Measurements from ENCODE around the gene HOMER3. TPM values are rescaled to one million over a fixed set of nuclear protein-coding genes. Genes with fewer than 3 reads are reported as not detected.

HOMER3 gene
- total and polyA plus RNA-seq, 10 of the 15 experiments (the other 5 are each of a cell fraction or from before 2014, with no cell fraction given) = 0.18 to 10.6 (median 0.50) TPM; not detected in 2

- peak; percentile 98 for TF ChIP-seq NKRF (conservative IDR thresholded peaks at IDR 0.05)
- TF ChIP-seq ZNF592 (IDR thresholded peaks at IDR 0.05) = no peak
- no peak for TF ChIP-seq ZBTB33 (IDR thresholded peaks at IDR 0.05)
- TF ChIP-seq SRF (IDR thresholded peaks at IDR 0.05; ENCODE audit: low read depth in 2 of 2, low read length in 2 of 2) = peak; percentile 61 to 88
- TF ChIP-seq TAF1 (IDR thresholded peaks at IDR 0.05; ENCODE audit: borderline replicate concordance, low read depth, low read length) = peak; percentile 91
- TF ChIP-seq BCL11A (IDR thresholded peaks at IDR 0.05; ENCODE audit: low read depth, low read length) = no peak
- peak; percentile 12 for TF ChIP-seq RELA (IDR thresholded peaks at IDR 0.05; ENCODE audit: borderline replicate concordance, partially characterized antibody)
- TF ChIP-seq ATF2 (IDR thresholded peaks at IDR 0.05; ENCODE audit: low read length) = no peak
- peak; percentile 41 for TF ChIP-seq FOS (IDR thresholded peaks at IDR 0.05; ENCODE audit: borderline replicate concordance, extremely low read depth, insufficient read length)
- TF ChIP-seq CBX3 (IDR thresholded peaks at IDR 0.05; ENCODE audit: borderline replicate concordance, low read depth) = no peak
- TF ChIP-seq ZZZ3 (IDR thresholded peaks at IDR 0.05; ENCODE audit: control insufficient read depth, insufficient read length, low read depth) = no peak
- no peak for TF ChIP-seq REST (IDR thresholded peaks at IDR 0.05; ENCODE audit: low read depth, low read length)
- no peak for TF ChIP-seq RAD21 (IDR thresholded peaks at IDR 0.05; ENCODE audit: insufficient read depth, low read depth, low read length)
- peak; percentile 88 for TF ChIP-seq FOXK2 (IDR thresholded peaks at IDR 0.05)
- no peak for TF ChIP-seq NR2C2 (IDR thresholded peaks at IDR 0.05; ENCODE audit: borderline replicate concordance, control insufficient read depth, insufficient read length, low read depth)
These were observed 21.7 kb downstream of the HOMER3 start, which contains the start of the genes COPE and DDX49 (continued) for GRCh38 chr19:18919086-18919899.

All from GM12878 (cell line).